ENCODE results near the gene UPP2. TPM values are rescaled to one million over a fixed set of nuclear protein-coding genes. Genes with fewer than 3 reads are reported as not detected.

UPP2 gene
- total RNA-seq, 1 experiment from 2014 or later = not detected

DNA sequence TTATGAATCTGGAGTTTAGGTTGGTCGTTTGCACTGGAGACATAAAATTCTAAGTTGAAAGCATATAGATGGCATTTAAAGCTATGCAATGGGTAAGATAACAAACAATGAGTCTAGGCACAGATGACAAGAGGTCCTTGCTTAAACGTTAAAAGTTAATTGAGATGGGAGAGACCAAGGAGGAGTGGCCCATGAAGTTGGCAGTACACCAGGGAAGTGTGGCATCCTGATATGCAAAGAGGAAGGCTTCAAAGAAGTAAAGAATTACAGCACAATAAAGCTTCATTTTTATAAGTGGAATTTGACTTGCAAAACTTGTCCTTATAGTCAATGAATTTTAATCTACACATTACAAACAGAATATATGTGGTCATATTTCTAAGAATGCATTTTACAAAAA is 23.2 kb downstream of the UPP2 start:
- Histone ChIP-seq H3K9me2 (replicated peaks; ENCODE audit: low read length) (0 out of 2 replicates have a peak, but pooled peaks cover 2% of the 10 kb centered on the region), H3K27ac (ENCODE audit: low read length) (no peak overlapping the region), H2AFZ (ENCODE audit: low read length) (no peak overlapping the region), H3F3A (ENCODE audit: low read length, unreplicated experiment) (no peaks in the 10 kb centered on the region), H3K36me3 (ENCODE audit: low read depth, low read length) (no peaks in the 10 kb centered on the region), H3K4me2 (ENCODE audit: low read length) (no peak overlapping the region), H4K20me1 (ENCODE audit: low read length) (no peaks in the 10 kb centered on the region), H3K4me1 (ENCODE audit: insufficient read depth, low read length) (peaks cover 9% of the 10 kb centered on the region), H3K27me3 (ENCODE audit: low read length) (peaks cover 13% of the 10 kb centered on the region; the same call in 1 of the 2 replicates), H3K79me2 (ENCODE audit: low read length) (no peaks in the 10 kb centered on the region), H3K4me3 (ENCODE audit: low read length) (no peak overlapping the region), H3K9ac (ENCODE audit: low read length) (no peak overlapping the region), H3K9me3 (ENCODE audit: low read length) (no peaks in the 10 kb centered on the region)
- no TSS peak for BruUV-seq (replicated peaks)
- DNase-seq = no peak
- ChIA-PET CTCF (no interaction called here), POLR2A (ENCODE audit: unreplicated experiment) (no interaction called here)
- intact Hi-C loops (cut with micrococcal nuclease) = no loop called here
- TF ChIP-seq, protein P1, sequence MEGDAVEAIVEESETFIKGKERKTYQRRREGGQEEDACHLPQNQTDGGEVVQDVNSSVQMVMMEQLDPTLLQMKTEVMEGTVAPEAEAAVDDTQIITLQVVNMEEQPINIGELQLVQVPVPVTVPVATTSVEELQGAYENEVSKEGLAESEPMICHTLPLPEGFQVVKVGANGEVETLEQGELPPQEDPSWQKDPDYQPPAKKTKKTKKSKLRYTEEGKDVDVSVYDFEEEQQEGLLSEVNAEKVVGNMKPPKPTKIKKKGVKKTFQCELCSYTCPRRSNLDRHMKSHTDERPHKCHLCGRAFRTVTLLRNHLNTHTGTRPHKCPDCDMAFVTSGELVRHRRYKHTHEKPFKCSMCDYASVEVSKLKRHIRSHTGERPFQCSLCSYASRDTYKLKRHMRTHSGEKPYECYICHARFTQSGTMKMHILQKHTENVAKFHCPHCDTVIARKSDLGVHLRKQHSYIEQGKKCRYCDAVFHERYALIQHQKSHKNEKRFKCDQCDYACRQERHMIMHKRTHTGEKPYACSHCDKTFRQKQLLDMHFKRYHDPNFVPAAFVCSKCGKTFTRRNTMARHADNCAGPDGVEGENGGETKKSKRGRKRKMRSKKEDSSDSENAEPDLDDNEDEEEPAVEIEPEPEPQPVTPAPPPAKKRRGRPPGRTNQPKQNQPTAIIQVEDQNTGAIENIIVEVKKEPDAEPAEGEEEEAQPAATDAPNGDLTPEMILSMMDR (conservative IDR thresholded peaks at IDR 0.05; ENCODE audit: low read depth, low read length) = no peak
- TF ChIP-seq EZH2phosphoT487 (IDR thresholded peaks at IDR 0.05; ENCODE audit: borderline replicate concordance, low read length) (no peak), EZH2 (IDR thresholded peaks at IDR 0.05; ENCODE audit: low read length, unreplicated experiment) (no peak)
- no peak for ATAC-seq

DNA sequence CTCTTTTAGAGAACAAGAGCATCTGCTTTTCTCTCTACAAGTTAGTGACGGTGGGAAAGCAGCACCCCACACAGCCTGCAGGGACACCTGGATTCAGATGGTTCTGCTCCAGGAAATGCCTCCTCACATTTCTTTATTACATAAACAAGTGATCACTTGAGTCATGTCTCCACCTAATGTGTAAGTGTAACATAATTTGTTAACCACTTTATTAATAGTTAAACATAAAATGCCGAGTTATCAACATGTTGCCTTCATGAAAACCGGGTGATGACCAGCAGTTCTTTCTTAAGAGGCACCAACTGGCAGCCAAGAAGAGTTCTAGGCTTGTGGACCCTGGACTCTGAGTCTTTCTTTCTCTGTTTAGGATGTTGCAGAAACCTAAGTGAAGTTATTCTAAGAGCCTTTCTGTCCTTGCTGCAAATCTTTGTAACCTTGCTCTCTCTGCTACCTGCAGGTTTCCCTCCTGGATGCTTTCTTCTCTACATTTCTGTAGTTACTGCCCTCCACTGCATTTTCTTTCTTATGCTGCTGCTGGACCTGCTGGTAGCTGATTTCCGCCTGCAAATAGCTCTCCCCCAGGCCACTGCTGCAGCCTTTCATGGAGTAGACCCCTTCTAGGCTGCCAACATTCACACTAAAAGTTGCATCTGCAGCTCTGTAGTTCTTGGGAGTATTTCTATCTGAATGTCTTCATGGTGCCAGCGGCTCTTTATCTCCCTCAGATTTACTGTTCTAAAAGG is 24.3 kb downstream of the UPP2 start:
- ChIA-PET CTCF (no interaction called here), POLR2A (ENCODE audit: unreplicated experiment) (no interaction called here)
- no peak for TF ChIP-seq EZH2phosphoT487 (IDR thresholded peaks at IDR 0.05; ENCODE audit: borderline replicate concordance, low read length)
- Histone ChIP-seq H3K4me3 (ENCODE audit: low read length) (no peak overlapping the region), H3K9me2 (replicated peaks; ENCODE audit: low read length) (0 out of 2 replicates have a peak, but pooled peaks cover 2% of the 10 kb centered on the region), H3K27ac (ENCODE audit: low read length) (no peak overlapping the region), H3K27me3 (ENCODE audit: low read length) (peaks cover 10% of the 10 kb centered on the region; the same call in 1 of the 2 replicates), H3K4me2 (ENCODE audit: low read length) (no peak overlapping the region), H3K9ac (ENCODE audit: low read length) (no peak overlapping the region), H2AFZ (ENCODE audit: low read length) (no peak overlapping the region), H3K9me3 (ENCODE audit: low read length) (no peaks in the 10 kb centered on the region), H3K4me1 (ENCODE audit: insufficient read depth, low read length) (peaks cover 13% of the 10 kb centered on the region), H3K36me3 (ENCODE audit: low read depth, low read length) (no peaks in the 10 kb centered on the region), H3F3A (ENCODE audit: low read length, unreplicated experiment) (no peaks in the 10 kb centered on the region), H3K79me2 (ENCODE audit: low read length) (no peaks in the 10 kb centered on the region), H4K20me1 (ENCODE audit: low read length) (no peaks in the 10 kb centered on the region)
- intact Hi-C loops (cut with micrococcal nuclease) = no loop called here
- ATAC-seq = no peak
- no peak for DNase-seq
- no TSS peak for BruUV-seq (replicated peaks)

DNA sequence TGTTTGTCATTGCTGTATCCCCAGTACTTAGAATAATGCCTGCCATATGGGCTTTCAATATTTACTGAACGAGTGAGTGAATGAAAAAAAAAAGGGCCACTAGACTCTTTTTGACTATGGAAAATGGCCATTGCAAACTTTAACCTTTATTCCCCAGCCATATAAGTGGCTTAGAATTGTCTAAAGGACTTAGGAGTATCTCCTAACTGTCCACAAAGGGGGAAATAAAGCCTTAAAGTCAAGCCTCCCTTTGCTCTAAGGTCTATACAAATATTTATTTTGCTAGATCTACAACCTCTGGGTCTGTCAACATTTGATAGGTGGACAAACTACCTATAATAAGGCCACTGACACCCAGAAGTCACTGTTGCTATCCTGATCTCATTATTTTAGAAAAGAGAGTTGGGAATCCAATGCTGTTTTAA is 25.7 kb downstream of the UPP2 start:
- CTCF ChIA-PET = no interaction called here
- no peaks in the 10 kb centered on the region for H3K27me3 ChIP-seq (ENCODE audit: low read length)
- no peaks in the 10 kb centered on the region for H3F3A ChIP-seq (ENCODE audit: low read length, unreplicated experiment)
- no peak overlapping the region for H3K9ac ChIP-seq (ENCODE audit: low read length)
- intact Hi-C loops (cut with micrococcal nuclease) = no loop called here
- no peaks in the 10 kb centered on the region for H4K20me1 ChIP-seq (ENCODE audit: low read length)
- no peaks in the 10 kb centered on the region for H3K79me2 ChIP-seq (ENCODE audit: low read length)
- POLR2A ChIA-PET (ENCODE audit: unreplicated experiment) = no interaction called here
- DNase-seq = no peak
- no peaks in the 10 kb centered on the region for H3K9me2 ChIP-seq (replicated peaks; ENCODE audit: low read length)
- TF ChIP-seq EZH2phosphoT487 (IDR thresholded peaks at IDR 0.05; ENCODE audit: borderline replicate concordance, low read length) (no peak), EZH2 (IDR thresholded peaks at IDR 0.05; ENCODE audit: low read length, unreplicated experiment) (no peak)
- TF ChIP-seq, protein P1 (conservative IDR thresholded peaks at IDR 0.05; ENCODE audit: low read depth, low read length) = no peak
- ATAC-seq = no peak
- no peak overlapping the region for H3K4me2 ChIP-seq (ENCODE audit: low read length)
- no TSS peak for BruUV-seq (replicated peaks)
- no peak overlapping the region for H3K4me3 ChIP-seq (ENCODE audit: low read length)
- H3K4me1 ChIP-seq (ENCODE audit: insufficient read depth, low read length) = peaks cover 19% of the 10 kb centered on the region
- no peaks in the 10 kb centered on the region for H3K9me3 ChIP-seq (ENCODE audit: low read length)
- no peak overlapping the region for H3K27ac ChIP-seq (ENCODE audit: low read length)
- H2AFZ ChIP-seq (ENCODE audit: low read length) = no peak overlapping the region
- H3K36me3 ChIP-seq (ENCODE audit: low read depth, low read length) = no peaks in the 10 kb centered on the region

Measured in PC-3 (cell line).